ENCODE data around the gene CAPZB. TPM values are rescaled to one million over a fixed set of nuclear protein-coding genes. Genes with fewer than 3 reads are reported as not detected.

Gene CAPZB
- polyA plus RNA-seq, 1 experiment, result 312 TPM

- peak overlapping the region; percentile 79 for H3K4me3 ChIP-seq (ENCODE audit: low read depth, low read length)
- POLR2A ChIA-PET, result interaction anchor here (0.6 to 2.0 kb wide), 4 partner anchors 10 to 61 kb away, joined by 3 to 4 read pairs (median 4); partner anchors contain the start of genes EMC1 and MRTO4
Measured at GRCh38 chr1:19312782-19313635, 172.3 kb downstream of the CAPZB start.

GRCh38 chr1:19311931-19312781, 173.2 kb downstream of the CAPZB start, which contains the start of the genes AKR7A2 and SLC66A1:
Gene AKR7A2, minus strand, starts transcription at chr1:19312144. Its CDS starts 20 bp downstream, at chr1:19312124.
Gene SLC66A1, plus strand, starts transcription at chr1:19312326. Its CDS starts 5,352 bp downstream, at chr1:19317678.
- POLR2A ChIA-PET, result interaction anchor here (0.6 to 2.0 kb wide), 5 partner anchors 11 to 61 kb away, joined by 3 to 6 read pairs (median 4); partner anchors contain the start of genes EMC1 and MRTO4
- CTCF ChIA-PET, result interaction anchor here (0.6 to 1.3 kb wide), 4 partner anchors 16 to 339 kb away, joined by 3 to 5 read pairs (median 4); no protein-coding TSS in a partner anchor
- DNase-seq (ENCODE audit: low read depth, low spot score), result peak; percentile 72
- peak within 1 kb of the TSS; percentile 82 for H3K4me3 ChIP-seq (ENCODE audit: low read depth, low read length)
- TF ChIP-seq CTCF (IDR thresholded peaks at IDR 0.05; ENCODE audit: low read depth, low read length), result no peak; the same call in 1 of the 2 replicates
- H3K27me3 ChIP-seq (ENCODE audit: control insufficient read depth, insufficient read depth, low read length), result no peaks in the 10 kb centered on the region
- H3K9me3 ChIP-seq (ENCODE audit: control insufficient read depth, insufficient read depth, low read length), result no peaks in the 10 kb centered on the region; the same call in 1 of the 2 replicates
- H3K27ac ChIP-seq (ENCODE audit: low read depth, low read length), result peak within 1 kb of the TSS; percentile 81

More at GRCh38 chr1:19312782-19313635, 172.3 kb downstream of the CAPZB start:
- peak overlapping the region; percentile 81 for H3K27ac ChIP-seq (ENCODE audit: low read depth, low read length)
- no peak for DNase-seq (ENCODE audit: low read depth, low spot score)
- no peak for TF ChIP-seq CTCF (IDR thresholded peaks at IDR 0.05; ENCODE audit: low read depth, low read length)
- no peaks in the 10 kb centered on the region; the same call in 1 of the 2 replicates for H3K9me3 ChIP-seq (ENCODE audit: control insufficient read depth, insufficient read depth, low read length)
- CTCF ChIA-PET, result interaction anchor here (0.6 to 1.3 kb wide), 4 partner anchors 17 to 393 kb away, joined by 3 to 5 read pairs (median 3); no protein-coding TSS in a partner anchor
- no peaks in the 10 kb centered on the region for H3K27me3 ChIP-seq (ENCODE audit: control insufficient read depth, insufficient read depth, low read length)

GRCh38 chr1:19311503-19311930, 173.8 kb downstream of the CAPZB start:
- H3K9me3 ChIP-seq (ENCODE audit: control insufficient read depth, insufficient read depth, low read length), result no peaks in the 10 kb centered on the region; the same call in 1 of the 2 replicates
- H3K4me3 ChIP-seq (ENCODE audit: low read depth, low read length), result peak overlapping the region; percentile 82
- ChIA-PET CTCF (interaction anchor here (0.8 to 1.1 kb wide), 2 partner anchors 15 to 339 kb away, joined by 3 to 4 read pairs; no protein-coding TSS in a partner anchor), POLR2A (interaction anchor here (0.6 to 2.0 kb wide), 2 partner anchors 12 to 54 kb away, joined by 4 to 6 read pairs; no protein-coding TSS in a partner anchor)
- H3K27ac ChIP-seq (ENCODE audit: low read depth, low read length), result no peak overlapping the region
- no peaks in the 10 kb centered on the region for H3K27me3 ChIP-seq (ENCODE audit: control insufficient read depth, insufficient read depth, low read length)
- TF ChIP-seq CTCF (IDR thresholded peaks at IDR 0.05; ENCODE audit: low read depth, low read length), result no peak
- DNase-seq (ENCODE audit: low read depth, low spot score), result no peak

DNA sequence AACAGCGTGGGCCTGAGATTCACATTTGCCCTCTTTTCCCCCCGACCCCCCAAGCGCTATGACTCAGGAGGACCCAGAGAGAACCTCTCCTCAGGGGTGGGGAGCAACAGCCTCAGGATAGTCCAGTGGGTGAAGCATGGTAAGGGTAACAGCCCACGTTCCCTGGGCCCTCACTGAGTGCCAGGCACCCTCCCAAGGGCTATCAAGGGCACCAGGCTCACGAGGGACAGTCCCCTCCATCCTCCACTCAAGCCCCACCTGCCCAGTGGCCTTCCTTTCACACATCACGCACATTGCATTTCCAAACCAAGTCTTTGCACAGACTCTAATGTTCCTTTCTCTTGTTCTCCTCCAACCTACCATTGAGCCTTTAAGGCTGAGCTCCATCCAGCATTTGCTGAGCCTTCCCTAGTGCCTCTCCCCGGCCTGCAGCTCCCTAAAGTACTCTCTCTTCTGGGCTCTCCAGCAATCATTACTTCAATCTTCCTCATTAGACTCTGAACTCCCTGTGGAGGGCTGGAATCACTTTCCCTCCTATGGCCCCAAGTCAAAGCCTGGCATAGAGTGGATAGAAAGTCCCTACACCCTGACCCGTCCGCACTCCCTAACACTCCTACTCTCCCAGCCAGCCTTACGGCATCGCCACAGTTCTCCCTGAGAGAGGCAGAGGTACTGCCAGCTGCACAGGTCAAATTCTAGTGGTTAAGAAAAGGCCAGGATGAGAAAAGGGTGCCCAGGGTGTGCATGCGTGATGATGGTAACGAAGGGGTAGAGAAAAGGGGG, 174.4 kb downstream of the CAPZB start:
- no peak for TF ChIP-seq CTCF (IDR thresholded peaks at IDR 0.05; ENCODE audit: low read depth, low read length)
- H3K27me3 ChIP-seq (ENCODE audit: control insufficient read depth, insufficient read depth, low read length), result no peaks in the 10 kb centered on the region
- no peak overlapping the region for H3K27ac ChIP-seq (ENCODE audit: low read depth, low read length)
- no peak for DNase-seq (ENCODE audit: low read depth, low spot score)
- H3K9me3 ChIP-seq (ENCODE audit: control insufficient read depth, insufficient read depth, low read length), result no peaks in the 10 kb centered on the region; the same call in 1 of the 2 replicates
- POLR2A ChIA-PET, result interaction anchor here (2.0 kb wide), 1 partner anchor 54 kb away, joined by 4 read pairs; no protein-coding TSS in a partner anchor
- CTCF ChIA-PET, result interaction anchor here (0.6 to 1.1 kb wide), 3 partner anchors 14 to 340 kb away, joined by 3 to 4 read pairs (median 4); no protein-coding TSS in a partner anchor
- H3K4me3 ChIP-seq (ENCODE audit: low read depth, low read length), result peak overlapping the region; percentile 82
